ENCODE measurements around the gene KL.

GRCh38 chr13:33006638-33007037, 9.6 kb upstream of the KL start:
- TF ChIP-seq, protein P1, sequence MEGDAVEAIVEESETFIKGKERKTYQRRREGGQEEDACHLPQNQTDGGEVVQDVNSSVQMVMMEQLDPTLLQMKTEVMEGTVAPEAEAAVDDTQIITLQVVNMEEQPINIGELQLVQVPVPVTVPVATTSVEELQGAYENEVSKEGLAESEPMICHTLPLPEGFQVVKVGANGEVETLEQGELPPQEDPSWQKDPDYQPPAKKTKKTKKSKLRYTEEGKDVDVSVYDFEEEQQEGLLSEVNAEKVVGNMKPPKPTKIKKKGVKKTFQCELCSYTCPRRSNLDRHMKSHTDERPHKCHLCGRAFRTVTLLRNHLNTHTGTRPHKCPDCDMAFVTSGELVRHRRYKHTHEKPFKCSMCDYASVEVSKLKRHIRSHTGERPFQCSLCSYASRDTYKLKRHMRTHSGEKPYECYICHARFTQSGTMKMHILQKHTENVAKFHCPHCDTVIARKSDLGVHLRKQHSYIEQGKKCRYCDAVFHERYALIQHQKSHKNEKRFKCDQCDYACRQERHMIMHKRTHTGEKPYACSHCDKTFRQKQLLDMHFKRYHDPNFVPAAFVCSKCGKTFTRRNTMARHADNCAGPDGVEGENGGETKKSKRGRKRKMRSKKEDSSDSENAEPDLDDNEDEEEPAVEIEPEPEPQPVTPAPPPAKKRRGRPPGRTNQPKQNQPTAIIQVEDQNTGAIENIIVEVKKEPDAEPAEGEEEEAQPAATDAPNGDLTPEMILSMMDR (IDR thresholded peaks at IDR 0.05) = no peak
- TF ChIP-seq POLR2A (IDR thresholded peaks at IDR 0.05) = no peak

Measured in thyroid gland (tissue), 4 donors.